K562 (cell line): ENCODE measurements around the gene TFCP2L1. TPM values are rescaled to one million over a fixed set of nuclear protein-coding genes. Genes with fewer than 3 reads are reported as not detected.

Source experiments
- ATAC-seq: fragments of 200-7000 bp; cut with Tn5 transposase; 3 replicates; pipeline ENCODE4 v1.9.1; 2020; ENCODE audit warnings: moderate library complexity
- BruUV-seq: library from RNA; stranded (reverse); fragments of 400-500 nt; replicated peaks from 2 replicates; lab custom pipeline; 2021; lab: Mats Ljungman, UMichigan
- CTCF ChIA-PET: fragments of 300-600 bp; formaldehyde crosslinking; extraction: SDS; loops from one replicate; lab custom pipeline; 2021; ENCODE audit warnings: low intra/inter-chr PET ratio; lab: Yijun Ruan, JAX
- POLR2A ChIA-PET: fragments of 300-600, 350-650 bp; sonication (Branson Sonifier 250); formaldehyde crosslinking; extraction: SDS; loops from one replicate; lab custom pipeline; 2021; ENCODE audit warnings: antibody characterized with exemption, inconsistent platforms; lab: Yijun Ruan, JAX
- DNase-seq, 4 experiments: peaks; one replicate each; pipeline versions ENCODE4 v3.0.0 to v3.0.0-alpha.2; 2011 to 2018; ENCODE audit warnings: low spot score in 3 of 4, mixed read lengths in 3 of 4; ENCODE audit errors: extremely low read depth in 1 of 4
- FAIRE-seq: peaks from 2 replicates; lab custom pipeline; 2011; peaks lifted over from hg19 to GRCh38; lab: Jason Lieb, UNC
- H2AFZ ChIP-seq: 2 replicates; pipeline ENCODE4 v1.6.0; 2011; ENCODE audit warnings: low read depth, low read length, control low read depth, inconsistent platforms
- H3K27ac ChIP-seq: fragments of 200-600 bp; 3 replicates; pipeline ENCODE4 v1.8.0; 2011; ENCODE audit warnings: low read depth, mild to moderate bottlenecking, control low read depth, inconsistent platforms, low read length, moderate library complexity, mixed read lengths; ENCODE audit errors: extremely low read depth
- H3K27me3 ChIP-seq, 2 experiments: fragments of 300-600 bp in 1 of 2; 2 replicates in 1 of 2; 3 replicates in 1 of 2; pipeline versions ENCODE4 v1.6.0 to v1.8.0; 2011; ENCODE audit warnings: inconsistent platforms in 2 of 2, low read length in 2 of 2, mild to moderate bottlenecking in 1 of 2, mixed read lengths in 1 of 2, moderate library complexity in 1 of 2; ENCODE audit not compliant: control insufficient read depth in 2 of 2, insufficient read depth in 2 of 2
- H3K36me3 ChIP-seq: fragments of 300-600 bp; 3 replicates; pipeline ENCODE4 v1.8.0; 2011; ENCODE audit warnings: mild to moderate bottlenecking, low read length, inconsistent platforms; ENCODE audit not compliant: control insufficient read depth, insufficient read depth
- H3K4me1 ChIP-seq, 2 experiments: fragments of 200-600 bp in 1 of 2; replicated peaks in 1 of 2; 2 replicates in 1 of 2; 3 replicates in 1 of 2; pipeline versions ENCODE4 v1.5.1 to v1.8.0; 2011; ENCODE audit warnings: inconsistent platforms in 2 of 2, low read length in 2 of 2, mild to moderate bottlenecking in 1 of 2, mixed read lengths in 1 of 2, moderate library complexity in 1 of 2; ENCODE audit not compliant: control insufficient read depth in 2 of 2, insufficient read depth in 2 of 2
- H3K4me2 ChIP-seq: 2 replicates; pipeline ENCODE4 v1.6.1; 2011; ENCODE audit warnings: low read length, control low read depth, inconsistent platforms, mixed read lengths; ENCODE audit not compliant: insufficient read depth
- H3K4me3 ChIP-seq: fragments of 200-600 bp; sonication (generic), shearing (Covaris generic); 2 replicates; pipeline ENCODE4 v1.5.1; 2016; ENCODE audit warnings: control low read depth, inconsistent platforms
- H3K79me2 ChIP-seq: fragments of 200-600 bp; 3 replicates; pipeline ENCODE4 v1.8.0; 2011; ENCODE audit warnings: low read length, inconsistent platforms; ENCODE audit not compliant: control insufficient read depth, insufficient read depth
- H3K9ac ChIP-seq, 2 experiments: 2 replicates each; pipeline versions ENCODE4 v1.6.0 to v1.6.1; 2011; ENCODE audit warnings: low read depth in 2 of 2, low read length in 2 of 2, control low read depth in 1 of 2, inconsistent platforms in 1 of 2, mild to moderate bottlenecking in 1 of 2, mixed read lengths in 1 of 2; ENCODE audit not compliant: insufficient read depth in 1 of 2
- H3K9me1 ChIP-seq: one replicate; pipeline ENCODE4 v1.6.0; 2011; ENCODE audit warnings: inconsistent platforms, mild to moderate bottlenecking, low read length, moderate library complexity; ENCODE audit not compliant: control insufficient read depth, insufficient read depth
- H3K9me3 ChIP-seq: replicated peaks from 2 replicates; pipeline ENCODE4 v1.5.1; 2011; ENCODE audit warnings: low read depth, low read length, inconsistent platforms; ENCODE audit not compliant: control insufficient read depth, insufficient read depth
- H4K20me1 ChIP-seq: replicated peaks from 2 replicates; pipeline ENCODE4 v1.6.1; 2011; ENCODE audit warnings: low read length, inconsistent platforms, mixed read lengths; ENCODE audit not compliant: control insufficient read depth, insufficient read depth
- BCOR ChIP-seq: fragments of 450-650 bp; IDR thresholded peaks from 2 replicates; pipeline ENCODE4 v1.6.1; 2016
- CBX3 ChIP-seq, 2 experiments: IDR thresholded peaks; 1 replicate in 1 of 2; 2 replicates in 1 of 2; pipeline ENCODE4 v1.6.1; 2012; ENCODE audit warnings: inconsistent platforms in 2 of 2, low read length in 2 of 2, borderline replicate concordance in 1 of 2, control low read depth in 1 of 2
- CGGBP1 ChIP-seq: fragments of 250-450 bp; sonication (Bioruptor Pico); IDR thresholded peaks from 2 replicates; pipeline ENCODE4 v1.9.0; 2021; ENCODE audit warnings: mild to moderate bottlenecking
- CHD4 ChIP-seq: fragments of 200-600 bp; sonication (generic); IDR thresholded peaks from 3 replicates; pipeline ENCODE4 v1.6.1; 2012; ENCODE audit warnings: low read depth, mild to moderate bottlenecking, mixed read lengths, low read length, inconsistent platforms; ENCODE audit not compliant: insufficient read depth, insufficient replicate concordance, poor library complexity, severe bottlenecking
- ELF2 ChIP-seq: fragments of 250-450 bp; sonication (Bioruptor Pico); IDR thresholded peaks from 2 replicates; pipeline ENCODE4 v1.5.0; 2021; ENCODE audit warnings: mild to moderate bottlenecking
- HOXB6 ChIP-seq: fragments of 250-450 bp; sonication (Bioruptor Pico); IDR thresholded peaks from 2 replicates; pipeline ENCODE4 v1.5.1; 2022; ENCODE audit warnings: mild to moderate bottlenecking, borderline replicate concordance
- MYBL2 ChIP-seq, 2 experiments: fragments of 450-650 bp in 1 of 2; sonication (generic) in 1 of 2; formaldehyde crosslinking in 1 of 2; IDR thresholded peaks; 2 replicates each; pipeline versions ENCODE4 v1.6.1 to v1.8.1; 2017 to 2022; ENCODE audit warnings: borderline replicate concordance in 1 of 2, inconsistent platforms in 1 of 2, low read depth in 1 of 2, mild to moderate bottlenecking in 1 of 2, missing genetic modification reagents in 1 of 2, moderate library complexity in 1 of 2
- NCOA4 ChIP-seq: fragments of 450-650 bp; IDR thresholded peaks from 2 replicates; pipeline ENCODE4 v1.6.1; 2018; ENCODE audit warnings: mild to moderate bottlenecking; ENCODE audit not compliant: partially characterized antibody
- NR3C1 ChIP-seq: sonication (generic); formaldehyde crosslinking; IDR thresholded peaks from 2 replicates; pipeline ENCODE4 v1.8.1; 2022; ENCODE audit warnings: missing genetic modification reagents
- POLR2A ChIP-seq: fragments of 450-650 bp; conservative IDR thresholded peaks from 2 replicates; pipeline ENCODE4 v1.6.1; 2016
- SRSF9 ChIP-seq: fragments of 200-400 bp; formaldehyde crosslinking; IDR thresholded peaks from 2 replicates; pipeline ENCODE4 v1.6.1; 2017; ENCODE audit warnings: low read depth, low read length, borderline replicate concordance
- WHSC1 ChIP-seq: IDR thresholded peaks from one replicate; pipeline ENCODE4 v1.6.1; 2012; ENCODE audit warnings: low read length, control low read depth, inconsistent platforms
- WGBS: fragments of 100-300 bp; shearing (Covaris generic); methylation state at CpG from one replicate; pipeline ENCODE4 v1.1.6; 2016; ENCODE audit warnings: low coverage, mixed read lengths; ENCODE audit not compliant: insufficient coverage; ENCODE audit errors: missing lambda C conversion rate; 5-methylcytosine and 5-hydroxymethylcytosine counted together
- in situ Hi-C: fragments of 300-500 bp; cut with MboI; formaldehyde crosslinking; loops from 4 replicates; pipeline ENCODE4 v1.15.0; 2018; ENCODE audit warnings: inconsistent platforms, mixed read lengths
- intact Hi-C: fragments of 100-400 bp; cut with micrococcal nuclease; formaldehyde crosslinking; loops from 2 replicates; pipeline ENCODE4 v1.14.2; 2022
- polyA plus RNA-seq, 8 experiments: library from polyadenylated mRNA; depleted of rRNA in 4 of 8; stranded (reverse) in 5 of 8; unstranded in 3 of 8; fragments of >200 nt; fragmentation: Nextera tagmentation in 2 of 8; fragmentation: Illumina TruSeq in 1 of 8; extraction: Ambion mirVana in 2 of 8; extraction: Trizol in 1 of 8; gene quantifications; 2 replicates each; pipeline versions ENCODE4 v1.2.1 to v1.2.3, GENCODE V29; 2011 to 2014; ENCODE audit warnings: inconsistent platforms in 1 of 8, missing spikeins in 1 of 8
- total RNA-seq, 7 experiments: library from RNA; depleted of rRNA in 6 of 7; stranded (reverse); fragments of >200 nt in 6 of 7; fragmentation: Illumina TruSeq in 2 of 7; extraction: Trizol in 2 of 7; gene quantifications; 2 replicates each; pipeline versions ENCODE4 v1.2.1 to v1.2.3, GENCODE V29; 2011 to 2021; ENCODE audit warnings: low replicate concordance in 1 of 7

Gene TFCP2L1
- total and polyA plus RNA-seq, 9 of the 15 experiments (the other 6 are each of a cell fraction or from before 2014, with no cell fraction given): 0.08 to 1.00 (median 0.42) TPM

DNA sequence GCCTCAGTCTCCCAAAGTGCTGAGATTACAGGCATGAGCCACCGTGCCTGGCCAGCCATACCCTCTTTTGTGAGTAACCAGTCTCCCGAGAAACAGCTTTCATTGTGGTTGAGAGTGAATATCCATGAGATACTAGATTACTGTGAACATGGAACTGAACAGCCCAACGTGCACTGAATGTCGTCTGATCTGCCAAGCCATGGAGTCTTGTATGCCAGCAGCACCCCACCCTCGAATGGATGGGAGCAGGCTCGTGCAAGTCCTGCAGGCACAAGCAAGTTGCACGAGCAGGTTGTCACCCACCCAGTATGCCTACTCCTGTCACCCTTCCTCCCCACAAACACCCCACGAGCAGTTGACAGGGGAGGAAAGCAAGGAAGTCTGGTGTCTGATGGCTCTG is 36.5 kb upstream of the TFCP2L1 start:
- H3K27me3 ChIP-seq: peaks cover 7 to 44% of the 10 kb centered on the region in 2 experiments; a peak in 4 of 5 replicates
- H3K9ac ChIP-seq: no peak overlapping the region
- H3K9me3 ChIP-seq: no peaks in the 10 kb centered on the region
- H3K27ac ChIP-seq: no peak overlapping the region
- 0% methylated on average over 8 of the region's 8 CpGs for WGBS
- H3K4me1 ChIP-seq: no peaks in the 10 kb centered on the region
- no TSS peak for BruUV-seq
- no peaks in the 10 kb centered on the region for H3K36me3 ChIP-seq
- H3K79me2 ChIP-seq: no peaks in the 10 kb centered on the region
- intact Hi-C loops (loop anchor here (5.0 kb wide), 1 partner anchor 224 kb away; no protein-coding TSS in a partner anchor), in situ Hi-C loops (loop anchor here (10.0 kb wide), 1 partner anchor 227 kb away; no protein-coding TSS in a partner anchor)
- H3K4me3 ChIP-seq: no peak overlapping the region
- DNase-seq (peak in 1 of 4 experiments; percentile 1), ATAC-seq (no peak), FAIRE-seq (no peak)
- ChIA-PET POLR2A (no interaction called here), CTCF (interaction anchor here (1.5 kb wide), 1 partner anchor 193 kb away, joined by 8 read pairs; no protein-coding TSS in a partner anchor)
- no peaks in the 10 kb centered on the region for H3K9me1 ChIP-seq
- no peak overlapping the region for H2AFZ ChIP-seq
- no peaks in the 10 kb centered on the region for H4K20me1 ChIP-seq
- H3K4me2 ChIP-seq: no peak overlapping the region
- no peak for TF ChIP-seq WHSC1

DNA sequence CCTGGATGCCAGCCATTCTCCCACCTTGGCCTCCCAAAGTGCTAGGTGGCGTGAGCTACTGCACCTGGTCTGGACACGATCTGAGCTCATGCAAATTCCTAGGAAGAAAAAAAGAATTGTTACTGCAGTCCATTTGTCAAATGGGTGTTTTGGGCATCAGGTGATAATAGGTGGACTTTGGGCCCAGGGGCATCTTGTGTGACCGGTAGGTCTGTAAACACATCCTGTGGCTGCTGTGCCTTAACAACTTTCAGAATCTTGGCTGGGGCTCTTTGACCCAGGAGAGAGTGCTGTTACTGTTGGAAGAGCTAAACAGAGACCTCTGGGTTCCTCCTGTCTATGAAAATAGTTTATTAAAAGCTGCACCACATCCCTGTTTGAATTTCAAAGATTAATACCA is 34.9 kb upstream of the TFCP2L1 start:
- Histone ChIP-seq H3K9ac (no peak overlapping the region), H4K20me1 (no peaks in the 10 kb centered on the region), H3K27ac (no peak overlapping the region), H2AFZ (no peak overlapping the region), H3K9me1 (no peaks in the 10 kb centered on the region), H3K36me3 (no peaks in the 10 kb centered on the region), H3K4me2 (no peak overlapping the region), H3K79me2 (no peaks in the 10 kb centered on the region), H3K9me3 (no peaks in the 10 kb centered on the region), H3K27me3 (peaks cover 5 to 40% of the 10 kb centered on the region in 2 experiments; a peak in 4 of 5 replicates), H3K4me3 (no peak overlapping the region), H3K4me1 (no peaks in the 10 kb centered on the region)
- 4% methylated on average over 3 of the region's 3 CpGs for WGBS
- no peak for FAIRE-seq
- POLR2A ChIA-PET: interaction anchor here (0.6 to 1.3 kb wide), 3 partner anchors 14 to 231 kb away, joined by 3 to 4 read pairs (median 3); no protein-coding TSS in a partner anchor
- DNase-seq: no peak
- no peak for TF ChIP-seq HOXB6 (CRISPR knock-in tag)
- no peak for TF ChIP-seq POLR2A
- TF ChIP-seq MYBL2 (IDR thresholded peaks at IDR 0.05; ENCODE audit: low read depth): no peak
- no peak for TF ChIP-seq MYBL2 (CRISPR knock-in tag; IDR thresholded peaks at IDR 0.05; ENCODE audit: borderline replicate concordance)
- no peak for TF ChIP-seq NCOA4
- TF ChIP-seq BCOR: no peak
- TF ChIP-seq CHD4: no peak
- TF ChIP-seq CGGBP1: no peak
- no peak for TF ChIP-seq NR3C1 (CRISPR knock-in tag)
- no peak for TF ChIP-seq ELF2
- no peak for TF ChIP-seq CBX3 (IDR thresholded peaks at IDR 0.05; ENCODE audit: borderline replicate concordance in 1 of 2, low read length in 2 of 2)
- TF ChIP-seq SRSF9: no peak
- intact Hi-C loops: loop anchor here (5.0 kb wide), 1 partner anchor 223 kb away; no protein-coding TSS in a partner anchor
- BruUV-seq: no TSS peak
- no peak for ATAC-seq
- CTCF ChIA-PET: no interaction called here
- in situ Hi-C loops: loop anchor here (10.0 kb wide), 1 partner anchor 225 kb away; no protein-coding TSS in a partner anchor
